VCaP (cell line): ENCODE data around the gene NCBP3.

Experiments used
- H3K27ac ChIP-seq: fragments of 450-650 bp; 2 replicates; pipeline ENCODE4 v1.5.1; 2017
- CTCF ChIP-seq: fragments of 450-650 bp; conservative IDR thresholded peaks from 2 replicates; pipeline ENCODE4 v1.5.1; 2017; ENCODE audit warnings: mild to moderate bottlenecking, moderate library complexity

Gene NCBP3

GRCh38 chr17:3815122-3815521 lies 30.9 kb downstream of the NCBP3 start:
- H3K27ac ChIP-seq: no peak overlapping the region
- no peak for TF ChIP-seq CTCF

GRCh38 chr17:3814361-3814760 lies 31.7 kb downstream of the NCBP3 start:
- TF ChIP-seq CTCF: no peak
- no peak overlapping the region for H3K27ac ChIP-seq

- TF ChIP-seq CTCF: no peak
- no peak overlapping the region for H3K27ac ChIP-seq
Observed at GRCh38 chr17:3813171-3813570, 32.9 kb downstream of the NCBP3 start.

GRCh38 chr17:3812771-3813170 lies 33.3 kb downstream of the NCBP3 start:
- no peak overlapping the region for H3K27ac ChIP-seq

GRCh38 chr17:3812284-3812683 lies 33.8 kb downstream of the NCBP3 start:
- no peak for TF ChIP-seq CTCF
- no peak overlapping the region for H3K27ac ChIP-seq

More at GRCh38 chr17:3812771-3813170, 33.3 kb downstream of the NCBP3 start:
- TF ChIP-seq CTCF: no peak

GRCh38 chr17:3810019-3810418 lies 36.0 kb downstream of the NCBP3 start:
- TF ChIP-seq CTCF: no peak
- H3K27ac ChIP-seq: no peak overlapping the region

- H3K27ac ChIP-seq: no peak overlapping the region
- TF ChIP-seq CTCF: no peak
Observed at GRCh38 chr17:3809135-3809534, 36.9 kb downstream of the NCBP3 start.

GRCh38 chr17:3808701-3809100 lies 37.3 kb downstream of the NCBP3 start:
- no peak for TF ChIP-seq CTCF
- no peak overlapping the region for H3K27ac ChIP-seq
